GM19455 (cell line): ENCODE measurements around the gene PTGER3.

Source experiments
- ATAC-seq: cut with Tn5 transposase; IDR thresholded peaks from one replicate; pipeline ENCODE4 v1.9.1; 2021; ENCODE audit not compliant: unreplicated experiment

PTGER3 gene

GRCh38 chr1:71053146-71053545, 5.5 kb upstream of the PTGER3 start:
- ATAC-seq: no peak

GRCh38 chr1:71049951-71050598, 2.5 kb upstream of the PTGER3 start:
- ATAC-seq: peak; percentile 55

DNA sequence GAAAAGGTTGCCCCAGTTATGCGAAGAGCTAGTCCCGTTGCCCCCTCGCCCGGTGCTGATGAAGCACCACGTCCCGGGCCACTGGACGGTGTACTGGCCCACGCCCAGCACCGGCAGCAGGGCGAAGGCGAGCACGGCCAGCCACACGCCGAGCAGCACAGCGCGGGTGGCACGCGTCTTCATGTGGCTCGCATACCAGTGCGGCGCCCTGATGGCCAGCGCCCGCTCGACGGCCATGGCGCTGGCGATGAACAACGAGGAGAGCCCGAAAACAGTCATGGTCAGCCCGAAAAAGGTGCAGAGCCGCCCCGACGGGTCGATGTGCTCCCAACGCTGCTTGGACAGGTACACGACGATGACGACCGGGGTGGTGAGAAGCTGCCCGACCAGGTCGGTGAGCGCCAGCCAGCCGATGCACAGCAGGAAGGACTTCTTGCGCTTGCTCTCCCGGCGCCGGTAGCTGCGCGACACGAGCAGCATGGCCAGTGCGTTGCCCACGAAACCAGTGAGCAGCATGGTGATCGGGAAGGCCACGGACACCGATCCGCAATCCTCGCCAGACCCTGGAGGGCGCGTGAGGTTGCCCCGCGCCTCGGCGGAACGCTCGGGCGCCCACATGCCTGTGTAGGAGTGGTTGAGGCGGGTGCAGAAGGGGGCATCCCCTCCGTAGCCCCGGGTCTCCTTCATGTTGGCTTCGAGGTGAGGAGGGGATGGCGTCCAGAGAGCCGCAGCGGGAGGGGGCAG, 553 bp downstream of the PTGER3 start:
- peak; percentile 16 for ATAC-seq

DNA sequence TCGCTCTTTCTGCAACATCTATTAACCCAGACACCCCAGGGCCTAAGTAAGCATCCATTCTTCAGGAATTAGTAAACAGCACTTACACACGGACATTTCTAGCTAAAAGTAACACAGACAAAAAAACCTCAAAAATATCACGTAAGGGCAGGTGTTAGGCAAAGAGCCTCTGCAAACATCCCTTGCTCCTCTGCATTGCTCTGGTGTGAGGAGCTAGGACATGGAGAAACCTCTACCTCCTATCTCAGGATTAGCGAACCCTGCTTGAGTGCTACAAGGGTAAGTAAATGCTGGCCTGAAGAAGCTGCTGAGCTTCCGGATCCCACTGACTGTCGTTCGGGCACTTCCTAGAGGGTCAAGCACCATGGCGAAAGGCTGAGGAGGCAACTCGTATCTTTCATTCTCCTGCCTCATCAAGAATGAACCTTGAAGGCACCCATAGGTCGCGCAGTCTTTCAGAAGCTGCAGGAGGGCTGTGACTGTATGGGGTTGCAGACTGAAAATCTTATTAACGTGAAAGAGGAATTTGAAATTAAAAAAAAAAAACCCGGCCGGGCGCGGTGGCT, 2.1 kb downstream of the PTGER3 start:
- ATAC-seq: no peak

- no peak for ATAC-seq
Measured at GRCh38 chr1:71044833-71045232, 2.8 kb downstream of the PTGER3 start.

- ATAC-seq: no peak
Measured at GRCh38 chr1:71043065-71043464, 4.6 kb downstream of the PTGER3 start.

- ATAC-seq: no peak
Measured at GRCh38 chr1:71041806-71042205, 5.8 kb downstream of the PTGER3 start.

GRCh38 chr1:71039661-71040262, 7.9 kb downstream of the PTGER3 start:
- no peak for ATAC-seq

GRCh38 chr1:71038942-71039341, 8.7 kb downstream of the PTGER3 start:
- no peak for ATAC-seq

DNA sequence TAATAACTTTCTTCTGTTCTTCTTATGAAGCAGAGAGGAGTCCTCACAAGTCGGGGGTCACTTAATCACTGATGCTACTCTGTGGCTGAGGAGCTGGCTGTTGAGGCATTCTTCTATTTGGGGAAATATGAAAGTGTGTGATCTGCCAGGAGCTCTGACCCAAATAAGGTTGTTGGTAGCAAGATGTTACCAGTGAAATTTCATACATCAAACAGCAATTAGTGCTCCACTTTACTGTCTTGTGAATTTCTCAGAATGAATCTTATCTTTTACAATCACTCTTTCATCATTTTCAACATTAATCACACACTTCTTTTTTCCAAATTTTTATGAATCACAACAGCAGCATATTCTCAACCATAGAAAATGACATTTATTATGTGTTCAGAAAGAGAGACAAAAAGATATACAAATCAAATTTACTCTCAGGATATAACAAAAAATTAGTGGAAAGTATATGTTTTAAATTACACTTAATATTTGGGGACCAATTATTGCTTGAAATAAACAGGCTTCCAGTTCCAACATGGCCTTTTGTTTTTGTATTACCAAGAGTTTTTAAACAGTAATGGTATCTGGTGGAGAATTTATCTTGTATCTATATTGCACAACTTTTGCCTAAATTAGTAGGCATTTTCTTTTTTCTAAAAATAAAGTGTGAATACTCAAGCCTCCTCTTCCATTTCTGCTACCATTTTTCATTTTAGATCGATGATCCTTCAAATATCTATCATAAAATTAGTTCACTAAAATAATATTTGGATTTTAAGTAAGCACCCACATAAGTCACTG, 9.6 kb downstream of the PTGER3 start:
- ATAC-seq: no peak

GRCh38 chr1:71037066-71037465, 10.6 kb downstream of the PTGER3 start:
- ATAC-seq: no peak

DNA sequence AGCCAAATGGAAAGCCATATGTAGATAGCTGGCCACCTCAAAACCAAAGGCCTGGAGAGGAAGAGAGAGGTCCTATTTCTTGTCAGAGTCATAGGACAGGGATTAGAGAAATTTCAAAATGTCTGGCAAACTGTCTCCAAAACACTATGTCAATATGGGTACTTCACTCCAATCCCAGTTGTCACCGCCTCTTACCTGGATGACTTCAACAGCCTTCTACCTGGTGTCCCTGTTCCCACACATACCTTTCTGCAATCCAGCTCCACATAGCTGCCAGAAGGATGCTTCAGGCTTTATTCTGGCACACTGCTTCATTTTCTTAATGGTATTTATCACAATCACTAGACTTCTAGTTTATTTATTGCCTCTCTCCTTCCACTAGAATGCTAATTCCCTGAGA, 14.5 kb downstream of the PTGER3 start:
- ATAC-seq: no peak

DNA sequence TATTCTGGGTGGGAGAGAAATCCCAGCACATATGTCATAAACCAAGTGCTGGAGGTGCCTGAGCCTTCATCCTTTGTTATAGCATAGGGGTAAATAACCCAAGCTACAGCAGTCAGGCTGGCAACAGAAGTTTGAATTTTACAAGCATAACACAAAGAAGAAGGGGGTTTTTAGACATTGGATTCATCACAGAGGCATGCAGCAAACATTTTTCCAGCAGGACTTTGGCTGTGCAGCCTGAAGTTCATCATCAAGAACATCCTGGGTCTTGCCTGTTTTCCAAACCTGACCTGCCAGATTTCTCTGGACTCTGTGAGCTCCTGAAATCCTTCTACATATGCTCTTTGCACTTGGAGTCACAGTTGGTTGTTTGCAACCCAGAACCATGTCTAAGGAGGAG, 16.2 kb downstream of the PTGER3 start:
- no peak for ATAC-seq

- no peak for ATAC-seq
Measured at GRCh38 chr1:71030026-71030425, 17.6 kb downstream of the PTGER3 start.

DNA sequence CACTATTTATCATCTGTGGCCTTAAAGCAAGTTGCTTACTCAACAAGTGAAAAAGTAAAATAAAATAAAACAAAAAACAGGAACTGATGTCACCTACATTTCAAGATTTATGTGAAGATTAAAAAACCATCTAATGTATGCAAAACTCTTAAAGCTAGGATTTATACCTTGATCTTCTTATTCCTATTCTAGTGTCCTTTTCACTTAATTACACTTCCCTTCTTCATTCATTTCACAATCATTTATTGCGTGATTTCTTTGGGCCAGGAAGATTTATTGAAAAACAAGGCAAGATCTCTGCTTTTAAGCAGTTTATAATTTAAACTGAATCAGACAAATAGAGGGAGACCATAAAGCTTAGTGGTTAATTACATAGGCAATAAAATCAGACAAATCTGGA, 18.6 kb downstream of the PTGER3 start:
- ATAC-seq: no peak

GRCh38 chr1:71027991-71028390, 19.6 kb downstream of the PTGER3 start:
- ATAC-seq: no peak

GRCh38 chr1:71026093-71026492, 21.5 kb downstream of the PTGER3 start:
- no peak for ATAC-seq

DNA sequence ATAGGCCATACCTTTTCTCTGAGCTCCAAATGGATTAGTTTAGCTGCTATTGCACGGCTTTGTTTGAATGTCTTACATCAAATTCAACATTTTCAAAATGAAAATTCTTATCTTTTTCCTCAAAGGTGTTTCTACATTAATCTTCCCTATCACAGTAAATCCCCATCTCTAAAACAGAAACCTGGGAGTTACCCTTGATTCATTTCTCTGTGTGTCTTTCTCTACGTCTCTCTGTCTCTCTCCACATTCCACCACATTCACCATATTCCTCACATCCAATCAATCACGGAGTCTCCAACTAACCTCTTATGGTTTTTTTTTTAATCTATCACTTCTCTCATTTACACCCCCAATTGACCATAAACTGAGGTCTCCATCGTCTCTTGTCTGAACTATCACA, 24.1 kb downstream of the PTGER3 start:
- ATAC-seq: no peak

DNA sequence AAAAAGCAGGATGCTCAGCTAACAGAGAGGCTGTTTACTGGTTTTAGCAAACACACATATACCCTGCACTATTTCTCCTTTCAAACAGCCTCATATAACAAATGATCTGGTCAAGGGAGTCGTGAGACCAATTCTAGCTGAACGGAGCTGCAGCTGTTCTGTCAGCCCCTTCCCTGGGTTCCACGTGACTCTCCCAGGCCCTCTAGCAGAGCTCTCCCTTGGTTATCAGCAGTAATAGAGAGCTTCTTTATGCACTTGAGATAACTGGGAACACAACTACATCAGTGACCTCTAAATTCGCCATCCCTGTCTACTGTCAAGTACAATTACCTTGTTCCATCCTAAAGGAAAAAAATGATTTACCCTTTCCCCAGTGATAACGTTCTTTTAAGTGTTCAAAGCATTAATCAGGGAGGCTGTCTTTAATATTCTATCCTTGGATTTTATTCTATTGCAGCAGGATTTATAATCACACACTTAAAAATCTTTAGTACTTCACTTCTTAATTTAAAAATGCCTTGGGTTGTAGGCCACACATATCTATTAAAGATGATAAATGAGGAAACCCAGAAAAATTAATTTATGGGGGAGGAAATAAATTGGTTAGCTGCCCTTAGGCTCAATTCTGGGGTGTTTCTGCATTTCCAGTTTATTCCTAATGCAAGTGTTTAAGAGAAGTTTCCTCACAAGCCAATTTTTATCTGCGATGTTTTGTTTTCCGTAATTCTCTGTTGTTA, 28.2 kb downstream of the PTGER3 start:
- ATAC-seq: no peak

GRCh38 chr1:71018791-71019190, 28.8 kb downstream of the PTGER3 start:
- no peak for ATAC-seq

- ATAC-seq: no peak
Measured at GRCh38 chr1:71015745-71016144, 31.9 kb downstream of the PTGER3 start.
